HepG2 (cell line): ENCODE data around the gene RPS6KB2. TPM values are rescaled to one million over a fixed set of nuclear protein-coding genes. Genes with fewer than 3 reads are reported as not detected.
A peak's percentile ranks its signal among the peaks of the same experiment; 100 is the strongest.

Experiments
- AHR ChIP-seq: IDR thresholded peaks from 2 replicates; pipeline ENCODE4 v1.6.1; 2018; ENCODE audit warnings: missing genetic modification reagents, missing compliant biosample characterization
- CC2D1A ChIP-seq: sonication (generic); formaldehyde crosslinking; IDR thresholded peaks from 2 replicates; pipeline ENCODE4 v1.8.1; 2023; ENCODE audit warnings: mild to moderate bottlenecking, missing genetic modification reagents
- DNMT3B ChIP-seq: conservative IDR thresholded peaks from 2 replicates; pipeline ENCODE4 v1.6.1; 2016; ENCODE audit warnings: missing biosample characterization, control low read depth
- EED ChIP-seq: sonication (generic); formaldehyde crosslinking; IDR thresholded peaks from 2 replicates; pipeline ENCODE4 v1.5.0; 2020; ENCODE audit warnings: mild to moderate bottlenecking, missing genetic modification reagents
- FLYWCH1 ChIP-seq: sonication (generic); formaldehyde crosslinking; IDR thresholded peaks from 2 replicates; pipeline ENCODE4 v1.8.1; 2023; ENCODE audit warnings: mild to moderate bottlenecking, missing genetic modification reagents
- FOXA1 ChIP-seq, 2 experiments: fragments of 450-650 bp in 1 of 2; sonication (generic) in 1 of 2; formaldehyde crosslinking in 1 of 2; IDR thresholded peaks; 2 replicates each; pipeline versions ENCODE4 v1.4.0 to v1.6.1; 2016 to 2020; ENCODE audit warnings: missing genetic modification reagents in 1 of 2
- GTF2F1 ChIP-seq: fragments of 150-350 bp; IDR thresholded peaks from 2 replicates; pipeline ENCODE4 v1.6.1; 2014; ENCODE audit warnings: low read length
- HIVEP1 ChIP-seq: sonication (generic); formaldehyde crosslinking; IDR thresholded peaks from 2 replicates; pipeline ENCODE4 v1.4.0; 2020; ENCODE audit warnings: mild to moderate bottlenecking, missing genetic modification reagents
- HMG20A ChIP-seq: IDR thresholded peaks from 2 replicates; pipeline ENCODE4 v1.6.1; 2016; ENCODE audit warnings: borderline replicate concordance
- HMG20B ChIP-seq: conservative IDR thresholded peaks from 2 replicates; pipeline ENCODE4 v1.6.1; 2016; ENCODE audit warnings: missing genetic modification reagents, missing compliant biosample characterization
- HMGA1 ChIP-seq: sonication (generic); formaldehyde crosslinking; conservative IDR thresholded peaks from 2 replicates; pipeline ENCODE4 v1.4.0; 2020; ENCODE audit warnings: missing genetic modification reagents
- IKZF5 ChIP-seq: IDR thresholded peaks from 2 replicates; pipeline ENCODE4 v1.6.1; 2018; ENCODE audit warnings: missing genetic modification reagents, mild to moderate bottlenecking, missing compliant biosample characterization
- MBNL3 ChIP-seq: fragments of 250-450 bp; sonication (Bioruptor Pico); conservative IDR thresholded peaks from 2 replicates; pipeline ENCODE4 v1.8.0; 2022; ENCODE audit warnings: mild to moderate bottlenecking, inconsistent platforms
- PAF1 ChIP-seq: IDR thresholded peaks from 2 replicates; pipeline ENCODE4 v1.6.1; 2016; ENCODE audit warnings: missing genetic modification reagents, missing compliant biosample characterization
- PHF8 ChIP-seq: sonication (generic); formaldehyde crosslinking; IDR thresholded peaks from 2 replicates; pipeline ENCODE4 v1.5.0; 2020; ENCODE audit warnings: missing genetic modification reagents
- SRSF9 ChIP-seq: fragments of 200-400 bp; formaldehyde crosslinking; IDR thresholded peaks from 2 replicates; pipeline ENCODE4 v1.6.1; 2018; ENCODE audit warnings: borderline replicate concordance, mild to moderate bottlenecking, low read depth, low read length; ENCODE audit not compliant: insufficient read depth, poor library complexity, severe bottlenecking
- UBTF ChIP-seq: sonication (generic); formaldehyde crosslinking; IDR thresholded peaks from 2 replicates; pipeline ENCODE4 v1.4.0; 2020; ENCODE audit warnings: mild to moderate bottlenecking, missing genetic modification reagents
- ZBTB21 ChIP-seq: sonication (generic); formaldehyde crosslinking; IDR thresholded peaks from 2 replicates; pipeline ENCODE4 v1.4.0; 2020; ENCODE audit warnings: missing genetic modification reagents
- ZBTB34 ChIP-seq: sonication (generic); formaldehyde crosslinking; IDR thresholded peaks from 2 replicates; pipeline ENCODE4 v1.8.0; 2022; ENCODE audit warnings: mild to moderate bottlenecking, missing genetic modification reagents
- ZEB1 ChIP-seq: IDR thresholded peaks from 2 replicates; pipeline ENCODE4 v1.6.1; 2012; ENCODE audit warnings: mild to moderate bottlenecking, low read depth, inconsistent platforms; ENCODE audit not compliant: insufficient replicate concordance
- ZFP62 ChIP-seq: sonication (generic); formaldehyde crosslinking; IDR thresholded peaks from 2 replicates; pipeline ENCODE4 v1.4.0; 2020; ENCODE audit warnings: missing genetic modification reagents
- ZNF230 ChIP-seq: sonication (generic); formaldehyde crosslinking; IDR thresholded peaks from 2 replicates; pipeline ENCODE4 v1.4.0; 2020; ENCODE audit warnings: mild to moderate bottlenecking, missing genetic modification reagents
- ZNF260 ChIP-seq: sonication (generic); formaldehyde crosslinking; IDR thresholded peaks from 2 replicates; pipeline ENCODE4 v1.4.0; 2020; ENCODE audit warnings: missing genetic modification reagents, low read depth, mild to moderate bottlenecking, borderline replicate concordance
- ZNF549 ChIP-seq: sonication (generic); formaldehyde crosslinking; IDR thresholded peaks from 2 replicates; pipeline ENCODE4 v1.5.0; 2020; ENCODE audit warnings: missing genetic modification reagents
- ZNF780A ChIP-seq: sonication (generic); formaldehyde crosslinking; IDR thresholded peaks from 2 replicates; pipeline ENCODE4 v1.8.0; 2022; ENCODE audit warnings: mild to moderate bottlenecking, missing genetic modification reagents, moderate library complexity
- ZNF788 ChIP-seq: sonication (generic); formaldehyde crosslinking; IDR thresholded peaks from 2 replicates; pipeline ENCODE4 v1.5.0; 2020; ENCODE audit warnings: mild to moderate bottlenecking, missing genetic modification reagents, borderline replicate concordance
- polyA plus RNA-seq, 8 experiments: library from polyadenylated mRNA; depleted of rRNA in 3 of 8; stranded (reverse) in 7 of 8; unstranded in 1 of 8; fragments of >200 nt; fragmentation: Illumina TruSeq in 4 of 8; extraction: Trizol in 4 of 8; gene quantifications; 2 replicates each; pipeline versions ENCODE4 v1.2.1 to v1.2.3, GENCODE V29; 2011 to 2016; ENCODE audit warnings: low read depth in 4 of 8, missing spikeins in 1 of 8, mixed read lengths in 1 of 8; ENCODE audit not compliant: insufficient read depth in 1 of 8
- total RNA-seq, 5 experiments: library from RNA; depleted of rRNA; stranded (reverse); fragments of >200 nt; fragmentation: Illumina TruSeq; extraction: Trizol; gene quantifications; 2 replicates each; pipeline ENCODE4 v1.2.3, GENCODE V29; 2016; ENCODE audit warnings: low read depth in 1 of 5

RPS6KB2 gene
- total and polyA plus RNA-seq, 2 of the 13 experiments (the other 11 are each of a cell fraction or from before 2014, with no cell fraction given) = 52.9 to 54.8 TPM

GRCh38 chr11:67482827-67483798 lies 54.8 kb downstream of the RPS6KB2 start, which contains the start of gene AIP (continued):
- TF ChIP-seq CC2D1A (CRISPR knock-in tag) = no peak
- no peak for TF ChIP-seq SRSF9
- peak; percentile 88; the same call in 1 of the 2 replicates for TF ChIP-seq ZBTB34 (CRISPR knock-in tag)
- peak; percentile 97 for TF ChIP-seq AHR (CRISPR knock-in tag)
- no peak for TF ChIP-seq GTF2F1
- peak; percentile 94 for TF ChIP-seq HIVEP1 (CRISPR knock-in tag)
- TF ChIP-seq ZNF780A = no peak
- peak; percentile 97 for TF ChIP-seq IKZF5 (CRISPR knock-in tag)
- peak; percentile 83; the same call in 1 of the 2 replicates for TF ChIP-seq FLYWCH1 (CRISPR knock-in tag)
- no peak for TF ChIP-seq ZNF260 (CRISPR knock-in tag)
- TF ChIP-seq HMGA1 (CRISPR knock-in tag) = no peak
- no peak for TF ChIP-seq ZNF549
- no peak; the same call in 1 of the 2 replicates for TF ChIP-seq ZBTB21 (CRISPR knock-in tag)
- TF ChIP-seq ZNF788 (CRISPR knock-in tag) = peak; percentile 87
- peak; percentile 82 for TF ChIP-seq EED (CRISPR knock-in tag)
- no peak for TF ChIP-seq HMG20B
- no peak; the same call in 1 of the 2 replicates for TF ChIP-seq UBTF (CRISPR knock-in tag)
- no peak for TF ChIP-seq ZFP62 (CRISPR knock-in tag)
- no peak for TF ChIP-seq MBNL3 (CRISPR knock-in tag)
- no peak; the same call in 1 of the 2 replicates for TF ChIP-seq HMG20A
- TF ChIP-seq ZNF230 (CRISPR knock-in tag) = peak; percentile 94; the same call in 1 of the 2 replicates
- peak; percentile 91; the same call in 1 of the 2 replicates for TF ChIP-seq DNMT3B (CRISPR knock-in tag)
- no peak for TF ChIP-seq ZEB1
- TF ChIP-seq FOXA1 (IDR thresholded peaks at IDR 0.05) = no peak
- 0 out of 2 replicates have a peak, but pooled peaks have one; percentile 20 for TF ChIP-seq FOXA1 (CRISPR knock-in tag; IDR thresholded peaks at IDR 0.05)
- peak; percentile 76 for TF ChIP-seq PHF8
- no peak for TF ChIP-seq PAF1 (CRISPR knock-in tag)
